ENCODE data around the gene PIGT. TPM values are rescaled to one million over a fixed set of nuclear protein-coding genes. Genes with fewer than 3 reads are reported as not detected.
A peak's percentile ranks its signal among the peaks of the same experiment; 100 is the strongest.

PIGT gene
- total and polyA plus RNA-seq, 2 of the 13 experiments (the other 11 are each of a cell fraction or from before 2014, with no cell fraction given), result 65.9 to 74.1 TPM

DNA sequence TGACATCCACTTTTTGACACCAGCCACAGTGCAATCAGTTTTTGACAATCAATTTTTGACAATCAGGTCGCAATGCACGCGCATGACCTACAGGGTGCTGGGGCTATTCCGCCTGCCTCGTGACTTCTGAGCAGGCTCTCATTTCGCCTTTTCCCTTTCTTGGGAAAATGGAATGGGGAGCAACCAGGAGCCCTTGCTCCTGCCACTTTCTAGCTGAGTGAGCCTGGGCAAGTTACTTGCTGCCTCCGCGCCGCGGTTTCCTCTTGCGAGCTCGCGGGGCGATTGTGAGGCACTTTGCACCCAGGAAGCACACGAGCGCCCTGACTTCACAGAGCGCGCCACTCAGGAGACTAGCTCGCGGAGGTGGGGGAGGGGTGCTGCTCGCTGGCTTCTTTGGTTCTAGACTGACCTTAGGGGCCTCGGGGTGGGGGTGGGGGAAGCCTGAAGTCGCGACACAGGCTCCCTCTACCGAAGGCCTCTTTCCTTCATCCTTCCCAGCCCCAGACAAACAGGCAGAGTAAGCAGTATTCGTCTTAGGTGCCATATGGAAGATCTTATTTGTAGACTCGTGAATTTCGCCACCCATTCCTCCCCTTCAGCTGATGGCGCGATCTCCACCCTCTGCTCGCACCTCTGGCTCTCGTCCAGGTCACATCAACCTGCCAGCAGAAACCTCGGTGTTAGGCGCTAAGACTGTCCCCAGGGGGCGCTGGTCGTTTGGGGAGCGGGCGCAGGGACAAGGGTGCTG lies 42.4 kb upstream of the PIGT start (continued):
- TF ChIP-seq, protein P1, sequence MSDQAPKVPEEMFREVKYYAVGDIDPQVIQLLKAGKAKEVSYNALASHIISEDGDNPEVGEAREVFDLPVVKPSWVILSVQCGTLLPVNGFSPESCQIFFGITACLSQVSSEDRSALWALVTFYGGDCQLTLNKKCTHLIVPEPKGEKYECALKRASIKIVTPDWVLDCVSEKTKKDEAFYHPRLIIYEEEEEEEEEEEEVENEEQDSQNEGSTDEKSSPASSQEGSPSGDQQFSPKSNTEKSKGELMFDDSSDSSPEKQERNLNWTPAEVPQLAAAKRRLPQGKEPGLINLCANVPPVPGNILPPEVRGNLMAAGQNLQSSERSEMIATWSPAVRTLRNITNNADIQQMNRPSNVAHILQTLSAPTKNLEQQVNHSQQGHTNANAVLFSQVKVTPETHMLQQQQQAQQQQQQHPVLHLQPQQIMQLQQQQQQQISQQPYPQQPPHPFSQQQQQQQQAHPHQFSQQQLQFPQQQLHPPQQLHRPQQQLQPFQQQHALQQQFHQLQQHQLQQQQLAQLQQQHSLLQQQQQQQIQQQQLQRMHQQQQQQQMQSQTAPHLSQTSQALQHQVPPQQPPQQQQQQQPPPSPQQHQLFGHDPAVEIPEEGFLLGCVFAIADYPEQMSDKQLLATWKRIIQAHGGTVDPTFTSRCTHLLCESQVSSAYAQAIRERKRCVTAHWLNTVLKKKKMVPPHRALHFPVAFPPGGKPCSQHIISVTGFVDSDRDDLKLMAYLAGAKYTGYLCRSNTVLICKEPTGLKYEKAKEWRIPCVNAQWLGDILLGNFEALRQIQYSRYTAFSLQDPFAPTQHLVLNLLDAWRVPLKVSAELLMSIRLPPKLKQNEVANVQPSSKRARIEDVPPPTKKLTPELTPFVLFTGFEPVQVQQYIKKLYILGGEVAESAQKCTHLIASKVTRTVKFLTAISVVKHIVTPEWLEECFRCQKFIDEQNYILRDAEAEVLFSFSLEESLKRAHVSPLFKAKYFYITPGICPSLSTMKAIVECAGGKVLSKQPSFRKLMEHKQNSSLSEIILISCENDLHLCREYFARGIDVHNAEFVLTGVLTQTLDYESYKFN (CRISPR knock-in tag; conservative IDR thresholded peaks at IDR 0.05), result 0 out of 2 replicates have a peak, but pooled peaks have one; percentile 19
- TF ChIP-seq ZC3H13 (CRISPR knock-in tag; IDR thresholded peaks at IDR 0.05), result no peak
- TF ChIP-seq, protein P2, sequence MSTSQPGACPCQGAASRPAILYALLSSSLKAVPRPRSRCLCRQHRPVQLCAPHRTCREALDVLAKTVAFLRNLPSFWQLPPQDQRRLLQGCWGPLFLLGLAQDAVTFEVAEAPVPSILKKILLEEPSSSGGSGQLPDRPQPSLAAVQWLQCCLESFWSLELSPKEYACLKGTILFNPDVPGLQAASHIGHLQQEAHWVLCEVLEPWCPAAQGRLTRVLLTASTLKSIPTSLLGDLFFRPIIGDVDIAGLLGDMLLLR (CRISPR knock-in tag; IDR thresholded peaks at IDR 0.05), result no peak; the same call in 1 of the 2 replicates
- no peak; the same call in 1 of the 2 replicates for TF ChIP-seq GABPB1 (CRISPR knock-in tag; IDR thresholded peaks at IDR 0.05)
- no peak for TF ChIP-seq ZBTB20 (CRISPR knock-in tag; IDR thresholded peaks at IDR 0.05; ENCODE audit: borderline replicate concordance, low read depth)
- no peak for TF ChIP-seq SATB2 (CRISPR knock-in tag; IDR thresholded peaks at IDR 0.05)
- peak; percentile 20; the same call in 1 of the 2 replicates for TF ChIP-seq NR2F6 (IDR thresholded peaks at IDR 0.05)
- TF ChIP-seq NR2F6 (CRISPR knock-in tag; IDR thresholded peaks at IDR 0.05), result peak; percentile 69
- TF ChIP-seq, protein P3, sequence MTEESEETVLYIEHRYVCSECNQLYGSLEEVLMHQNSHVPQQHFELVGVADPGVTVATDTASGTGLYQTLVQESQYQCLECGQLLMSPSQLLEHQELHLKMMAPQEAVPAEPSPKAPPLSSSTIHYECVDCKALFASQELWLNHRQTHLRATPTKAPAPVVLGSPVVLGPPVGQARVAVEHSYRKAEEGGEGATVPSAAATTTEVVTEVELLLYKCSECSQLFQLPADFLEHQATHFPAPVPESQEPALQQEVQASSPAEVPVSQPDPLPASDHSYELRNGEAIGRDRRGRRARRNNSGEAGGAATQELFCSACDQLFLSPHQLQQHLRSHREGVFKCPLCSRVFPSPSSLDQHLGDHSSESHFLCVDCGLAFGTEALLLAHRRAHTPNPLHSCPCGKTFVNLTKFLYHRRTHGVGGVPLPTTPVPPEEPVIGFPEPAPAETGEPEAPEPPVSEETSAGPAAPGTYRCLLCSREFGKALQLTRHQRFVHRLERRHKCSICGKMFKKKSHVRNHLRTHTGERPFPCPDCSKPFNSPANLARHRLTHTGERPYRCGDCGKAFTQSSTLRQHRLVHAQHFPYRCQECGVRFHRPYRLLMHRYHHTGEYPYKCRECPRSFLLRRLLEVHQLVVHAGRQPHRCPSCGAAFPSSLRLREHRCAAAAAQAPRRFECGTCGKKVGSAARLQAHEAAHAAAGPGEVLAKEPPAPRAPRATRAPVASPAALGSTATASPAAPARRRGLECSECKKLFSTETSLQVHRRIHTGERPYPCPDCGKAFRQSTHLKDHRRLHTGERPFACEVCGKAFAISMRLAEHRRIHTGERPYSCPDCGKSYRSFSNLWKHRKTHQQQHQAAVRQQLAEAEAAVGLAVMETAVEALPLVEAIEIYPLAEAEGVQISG (CRISPR knock-in tag; IDR thresholded peaks at IDR 0.05), result peak; percentile 77
- 0 out of 2 replicates have a peak, but pooled peaks have one; percentile 8 for TF ChIP-seq RARA (CRISPR knock-in tag; IDR thresholded peaks at IDR 0.05)
- TF ChIP-seq ZBTB8A (CRISPR knock-in tag; IDR thresholded peaks at IDR 0.05; ENCODE audit: borderline replicate concordance, low read depth), result no peak
- peak; percentile 44; the same call in 1 of the 2 replicates for TF ChIP-seq FOSL2 (CRISPR knock-in tag; IDR thresholded peaks at IDR 0.05)
- TF ChIP-seq, protein P4, sequence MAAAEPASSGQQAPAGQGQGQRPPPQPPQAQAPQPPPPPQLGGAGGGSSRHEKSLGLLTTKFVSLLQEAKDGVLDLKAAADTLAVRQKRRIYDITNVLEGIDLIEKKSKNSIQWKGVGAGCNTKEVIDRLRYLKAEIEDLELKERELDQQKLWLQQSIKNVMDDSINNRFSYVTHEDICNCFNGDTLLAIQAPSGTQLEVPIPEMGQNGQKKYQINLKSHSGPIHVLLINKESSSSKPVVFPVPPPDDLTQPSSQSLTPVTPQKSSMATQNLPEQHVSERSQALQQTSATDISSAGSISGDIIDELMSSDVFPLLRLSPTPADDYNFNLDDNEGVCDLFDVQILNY (CRISPR knock-in tag; conservative IDR thresholded peaks at IDR 0.05), result no peak
- peak; percentile 58 for TF ChIP-seq SALL1 (CRISPR knock-in tag; IDR thresholded peaks at IDR 0.05)
- TF ChIP-seq, protein P5, sequence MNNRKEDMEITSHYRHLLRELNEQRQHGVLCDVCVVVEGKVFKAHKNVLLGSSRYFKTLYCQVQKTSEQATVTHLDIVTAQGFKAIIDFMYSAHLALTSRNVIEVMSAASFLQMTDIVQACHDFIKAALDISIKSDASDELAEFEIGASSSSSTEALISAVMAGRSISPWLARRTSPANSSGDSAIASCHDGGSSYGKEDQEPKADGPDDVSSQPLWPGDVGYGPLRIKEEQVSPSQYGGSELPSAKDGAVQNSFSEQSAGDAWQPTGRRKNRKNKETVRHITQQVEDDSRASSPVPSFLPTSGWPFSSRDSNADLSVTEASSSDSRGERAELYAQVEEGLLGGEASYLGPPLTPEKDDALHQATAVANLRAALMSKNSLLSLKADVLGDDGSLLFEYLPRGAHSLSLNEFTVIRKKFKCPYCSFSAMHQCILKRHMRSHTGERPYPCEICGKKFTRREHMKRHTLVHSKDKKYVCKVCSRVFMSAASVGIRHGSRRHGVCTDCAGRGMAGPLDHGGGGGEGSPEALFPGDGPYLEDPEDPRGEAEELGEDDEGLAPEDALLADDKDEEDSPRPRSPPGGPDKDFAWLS (CRISPR knock-in tag; IDR thresholded peaks at IDR 0.05; ENCODE audit: borderline replicate concordance), result no peak
- peak; percentile 66; the same call in 1 of the 2 replicates for TF ChIP-seq IRF2 (CRISPR knock-in tag; IDR thresholded peaks at IDR 0.05)
- TF ChIP-seq, protein P6, sequence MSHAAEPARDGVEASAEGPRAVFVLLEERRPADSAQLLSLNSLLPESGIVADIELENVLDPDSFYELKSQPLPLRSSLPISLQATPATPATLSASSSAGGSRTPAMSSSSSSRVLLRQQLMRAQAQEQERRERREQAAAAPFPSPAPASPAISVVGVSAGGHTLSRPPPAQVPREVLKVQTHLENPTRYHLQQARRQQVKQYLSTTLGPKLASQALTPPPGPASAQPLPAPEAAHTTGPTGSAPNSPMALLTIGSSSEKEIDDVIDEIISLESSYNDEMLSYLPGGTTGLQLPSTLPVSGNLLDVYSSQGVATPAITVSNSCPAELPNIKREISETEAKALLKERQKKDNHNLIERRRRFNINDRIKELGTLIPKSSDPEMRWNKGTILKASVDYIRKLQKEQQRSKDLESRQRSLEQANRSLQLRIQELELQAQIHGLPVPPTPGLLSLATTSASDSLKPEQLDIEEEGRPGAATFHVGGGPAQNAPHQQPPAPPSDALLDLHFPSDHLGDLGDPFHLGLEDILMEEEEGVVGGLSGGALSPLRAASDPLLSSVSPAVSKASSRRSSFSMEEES (CRISPR knock-in tag; IDR thresholded peaks at IDR 0.05), result peak; percentile 69; the same call in 1 of the 2 replicates
- TF ChIP-seq ZNF329 (CRISPR knock-in tag; IDR thresholded peaks at IDR 0.05; ENCODE audit: low read depth), result no peak

Data from HepG2 (cell line).